H1 (cell line): ENCODE data around the gene S100A4. TPM values are rescaled to one million over a fixed set of nuclear protein-coding genes. Genes with fewer than 3 reads are reported as not detected.
A peak's percentile ranks its signal among the peaks of the same experiment; 100 is the strongest.

Experiments
- ASH2L ChIP-seq: fragments of 200-600, 300-600 bp; sonication (generic); IDR thresholded peaks from one replicate; pipeline ENCODE4 v1.7.1; 2017; ENCODE audit warnings: low read length
- ATF2 ChIP-seq: IDR thresholded peaks from 2 replicates; pipeline ENCODE4 v1.6.1; 2012; ENCODE audit warnings: low read length, inconsistent platforms
- BCL11A ChIP-seq, 2 experiments: IDR thresholded peaks; one replicate each; pipeline ENCODE4 v1.6.1; 2011; ENCODE audit warnings: low read depth in 2 of 2, low read length in 2 of 2, mild to moderate bottlenecking in 2 of 2
- CHD2 ChIP-seq: IDR thresholded peaks from 2 replicates; pipeline ENCODE4 v1.6.1; 2012; ENCODE audit warnings: low read length, improper control_type of control experiment
- CREB1 ChIP-seq: IDR thresholded peaks from 2 replicates; pipeline ENCODE4 v1.6.1; 2012; ENCODE audit warnings: inconsistent platforms
- CTCF ChIP-seq, 3 experiments: IDR thresholded peaks; 1 replicate in 2 of 3; 2 replicates in 1 of 3; pipeline versions ENCODE4 v1.5.1 to v1.6.1; 2011; ENCODE audit warnings: low read length in 3 of 3, mild to moderate bottlenecking in 3 of 3, inconsistent platforms in 2 of 3, low read depth in 1 of 3, moderate library complexity in 1 of 3; ENCODE audit not compliant: insufficient read depth in 1 of 3; ENCODE audit errors: control extremely low read depth in 1 of 3
- E2F6 ChIP-seq: IDR thresholded peaks from 2 replicates; pipeline ENCODE4 v1.6.1; 2012; ENCODE audit warnings: inconsistent platforms
- HDAC2 ChIP-seq, 2 experiments: fragments of 300-600 bp in 1 of 2; sonication (generic) in 1 of 2; IDR thresholded peaks; 2 replicates each; pipeline ENCODE4 v1.6.1; 2011 to 2012; ENCODE audit warnings: low read depth in 2 of 2, low read length in 2 of 2, mild to moderate bottlenecking in 2 of 2, moderate library complexity in 2 of 2, borderline replicate concordance in 1 of 2, inconsistent platforms in 1 of 2
- NANOG ChIP-seq: IDR thresholded peaks from 2 replicates; pipeline ENCODE4 v1.6.1; 2011; ENCODE audit warnings: low read length, low read depth, mild to moderate bottlenecking, inconsistent platforms; ENCODE audit not compliant: insufficient read depth, poor library complexity, severe bottlenecking
- NRF1 ChIP-seq: IDR thresholded peaks from 2 replicates; pipeline ENCODE4 v1.6.1; 2011; ENCODE audit warnings: mild to moderate bottlenecking, low read depth, low read length, improper control_type of control experiment
- POLR2A ChIP-seq, 2 experiments: IDR thresholded peaks; 1 replicate in 1 of 2; 2 replicates in 1 of 2; pipeline ENCODE4 v1.6.1; 2011; ENCODE audit warnings: low read depth in 2 of 2, low read length in 2 of 2, mild to moderate bottlenecking in 2 of 2; ENCODE audit errors: control extremely low read depth in 1 of 2
- POU5F1 ChIP-seq: IDR thresholded peaks from 2 replicates; pipeline ENCODE4 v1.6.1; 2011; ENCODE audit warnings: low read depth, mild to moderate bottlenecking, low read length, moderate library complexity
- RAD21 ChIP-seq, 2 experiments: IDR thresholded peaks in 1 of 2; conservative IDR thresholded peaks in 1 of 2; 2 replicates each; pipeline ENCODE4 v1.6.1; 2011; ENCODE audit warnings: low read depth in 2 of 2, low read length in 2 of 2, improper control_type of control experiment in 1 of 2, inconsistent platforms in 1 of 2, mild to moderate bottlenecking in 1 of 2, moderate library complexity in 1 of 2
- RFX5 ChIP-seq: IDR thresholded peaks from 2 replicates; pipeline ENCODE4 v1.6.1; 2011; ENCODE audit warnings: low read depth, low read length, improper control_type of control experiment, borderline replicate concordance
- RXRA ChIP-seq: IDR thresholded peaks from 2 replicates; pipeline ENCODE4 v1.6.1; 2011; ENCODE audit warnings: low read depth, mild to moderate bottlenecking, low read length, moderate library complexity; ENCODE audit not compliant: insufficient read depth
- SIX5 ChIP-seq: IDR thresholded peaks from 2 replicates; pipeline ENCODE4 v1.6.1; 2011; ENCODE audit warnings: mild to moderate bottlenecking, low read depth, low read length
- SP1 ChIP-seq: IDR thresholded peaks from 2 replicates; pipeline ENCODE4 v1.6.1; 2011; ENCODE audit warnings: low read depth, low read length
- TAF7 ChIP-seq: optimal IDR thresholded peaks from 2 replicates; pipeline ENCODE3; 2011; ENCODE audit warnings: low read depth, mild to moderate bottlenecking, inconsistent platforms, low read length, moderate library complexity, borderline replicate concordance
- YY1 ChIP-seq: IDR thresholded peaks from 2 replicates; pipeline ENCODE4 v1.6.1; 2011; ENCODE audit warnings: low read depth, mild to moderate bottlenecking, low read length
- polyA plus RNA-seq, 7 experiments: library from polyadenylated mRNA; depleted of rRNA in 3 of 7; stranded (reverse) in 5 of 7; unstranded in 2 of 7; fragments of >200 nt in 5 of 7; fragments of 200-250 nt in 2 of 7; gene quantifications; 1 replicate in 5 of 7; 2 replicates in 1 of 7; 4 replicates in 1 of 7; pipeline versions ENCODE4 v1.2.1 to v1.2.3, GENCODE V29; 2011 to 2013; ENCODE audit warnings: missing spikeins in 2 of 7, mixed read lengths in 2 of 7
- total RNA-seq: library from RNA; stranded (reverse); fragmentation: NEBNext Ultra II Directional; extraction: Animal tissue kit (Norgen Biotek cat#: 25700); gene quantifications from 2 replicates; pipeline ENCODE4 v1.2.1, GENCODE V29; 2021

S100A4 gene
- total and polyA plus RNA-seq, 2 of the 8 experiments (the other 6 are each of a cell fraction or from before 2014, with no cell fraction given) = 36.3 to 85.4 TPM

- TF ChIP-seq SP1 = peak; percentile 82
- TF ChIP-seq YY1 = peak; percentile 42
- TF ChIP-seq CREB1 = peak; percentile 85
- no peak for TF ChIP-seq POU5F1
- TF ChIP-seq ATF2 = peak; percentile 70; the same call in 1 of the 2 replicates
- no peak for TF ChIP-seq RFX5
- TF ChIP-seq TAF7 = peak; percentile 58
- peak; percentile 44 to 51; a peak in 2 of 4 replicates for TF ChIP-seq HDAC2 (IDR thresholded peaks at IDR 0.05; ENCODE audit: borderline replicate concordance in 1 of 2, low read depth in 2 of 2, low read length in 2 of 2)
- TF ChIP-seq ASH2L = no peak
- peak; percentile 92 to 98 (median 97) for TF ChIP-seq CTCF (IDR thresholded peaks at IDR 0.05; ENCODE audit: control extremely low read depth in 1 of 3, insufficient read depth in 1 of 3, low read depth in 1 of 3, low read length in 3 of 3)
- TF ChIP-seq SIX5 = no peak
- no peak for TF ChIP-seq NRF1
- no peak for TF ChIP-seq BCL11A (IDR thresholded peaks at IDR 0.05; ENCODE audit: low read depth in 2 of 2, low read length in 2 of 2)
- TF ChIP-seq RAD21 (IDR thresholded peaks at IDR 0.05 in 1 of 2, conservative IDR thresholded peaks at IDR 0.05 in 1 of 2; ENCODE audit: low read depth in 2 of 2, low read length in 2 of 2) = peak; percentile 95 to 97
- TF ChIP-seq NANOG = no peak
- TF ChIP-seq E2F6 = peak; percentile 32
- 0 out of 3 replicates have a peak, but pooled peaks of 1 of the 2 experiments have one; percentile 31 for TF ChIP-seq POLR2A (IDR thresholded peaks at IDR 0.05; ENCODE audit: control extremely low read depth in 1 of 2, low read depth in 2 of 2, low read length in 2 of 2)
- no peak for TF ChIP-seq RXRA
- TF ChIP-seq CHD2 = 0 out of 2 replicates have a peak, but pooled peaks have one; percentile 8
These were observed 22.9 kb upstream of the S100A4 start (continued) for GRCh38 chr1:153568367-153569099.
